IPS-20b (cell line): ENCODE data around the gene SH3BGRL3.
A peak's percentile ranks its signal among the peaks of the same experiment; 100 is the strongest.

Experiments used
- H3K27ac ChIP-seq: one replicate; pipeline ENCODE4 v1.5.1; 2013; ENCODE audit warnings: low read length
- H3K27me3 ChIP-seq: 2 replicates; pipeline ENCODE4 v1.6.1; 2013; ENCODE audit warnings: mild to moderate bottlenecking, low read length, inconsistent platforms; ENCODE audit not compliant: insufficient read depth
- H3K36me3 ChIP-seq: 2 replicates; pipeline ENCODE4 v1.6.1; 2013; ENCODE audit warnings: low read depth, mild to moderate bottlenecking, inconsistent platforms, low read length, moderate library complexity; ENCODE audit not compliant: insufficient read depth
- H3K4me1 ChIP-seq: 2 replicates; pipeline ENCODE4 v1.6.1; 2013; ENCODE audit warnings: mild to moderate bottlenecking, control low read depth, inconsistent platforms, low read length, moderate library complexity; ENCODE audit not compliant: insufficient read depth
- H3K4me3 ChIP-seq: 2 replicates; pipeline ENCODE4 v1.5.1; 2013; ENCODE audit warnings: mild to moderate bottlenecking, low read length, inconsistent platforms
- H3K9ac ChIP-seq: 2 replicates; pipeline ENCODE4 v1.6.1; 2013; ENCODE audit warnings: low read depth, mild to moderate bottlenecking, inconsistent platforms, low read length, moderate library complexity
- H3K9me3 ChIP-seq: 2 replicates; pipeline ENCODE4 v1.6.1; 2013; ENCODE audit warnings: mild to moderate bottlenecking, low read depth, low read length, inconsistent platforms; ENCODE audit not compliant: insufficient read depth

Gene SH3BGRL3

GRCh38 chr1:26263212-26263611 is 16.7 kb upstream of the SH3BGRL3 start:
- Histone ChIP-seq H3K9ac (no peak overlapping the region), H3K27me3 (no peaks in the 10 kb centered on the region), H3K36me3 (peaks cover 91% of the 10 kb centered on the region), H3K9me3 (no peaks in the 10 kb centered on the region), H3K27ac (no peak overlapping the region), H3K4me1 (no peaks in the 10 kb centered on the region), H3K4me3 (no peak overlapping the region)

GRCh38 chr1:26265405-26265804 is 14.5 kb upstream of the SH3BGRL3 start:
- Histone ChIP-seq H3K27ac (no peak overlapping the region), H3K9me3 (peaks cover 11% of the 10 kb centered on the region; the same call in 1 of the 2 replicates), H3K4me3 (no peak overlapping the region), H3K36me3 (peaks cover 89% of the 10 kb centered on the region), H3K4me1 (no peaks in the 10 kb centered on the region), H3K9ac (no peak overlapping the region), H3K27me3 (no peaks in the 10 kb centered on the region)

GRCh38 chr1:26268290-26269197 is 11.3 kb upstream of the SH3BGRL3 start:
- H3K9ac ChIP-seq: no peak overlapping the region
- no peaks in the 10 kb centered on the region for H3K4me1 ChIP-seq
- no peak overlapping the region for H3K4me3 ChIP-seq
- peaks cover 89% of the 10 kb centered on the region for H3K36me3 ChIP-seq
- H3K27ac ChIP-seq: no peak overlapping the region
- no peaks in the 10 kb centered on the region for H3K27me3 ChIP-seq
- peaks cover 11% of the 10 kb centered on the region; the same call in 1 of the 2 replicates for H3K9me3 ChIP-seq

- Histone ChIP-seq H3K27ac (no peak overlapping the region), H3K9ac (no peak overlapping the region), H3K9me3 (peaks cover 11% of the 10 kb centered on the region; the same call in 1 of the 2 replicates), H3K4me3 (no peak overlapping the region), H3K27me3 (no peaks in the 10 kb centered on the region), H3K36me3 (peaks cover 85% of the 10 kb centered on the region), H3K4me1 (no peaks in the 10 kb centered on the region)
Observed at GRCh38 chr1:26269198-26269550, 10.7 kb upstream of the SH3BGRL3 start.

- H3K4me1 ChIP-seq: no peaks in the 10 kb centered on the region; the same call in 1 of the 2 replicates
- H3K4me3 ChIP-seq: no peak overlapping the region
- H3K9ac ChIP-seq: no peak overlapping the region
- H3K27me3 ChIP-seq: no peaks in the 10 kb centered on the region
- H3K9me3 ChIP-seq: no peaks in the 10 kb centered on the region
- peaks cover 80% of the 10 kb centered on the region for H3K36me3 ChIP-seq
- H3K27ac ChIP-seq: no peak overlapping the region
Observed at GRCh38 chr1:26274801-26275425, 5.0 kb upstream of the SH3BGRL3 start.

- H3K9me3 ChIP-seq: no peaks in the 10 kb centered on the region
- H3K27ac ChIP-seq: no peak overlapping the region
- no peak overlapping the region for H3K4me3 ChIP-seq
- peaks cover 71% of the 10 kb centered on the region for H3K36me3 ChIP-seq
- H3K4me1 ChIP-seq: no peaks in the 10 kb centered on the region; the same call in 1 of the 2 replicates
- H3K9ac ChIP-seq: no peak overlapping the region
- H3K27me3 ChIP-seq: no peaks in the 10 kb centered on the region
Observed at GRCh38 chr1:26275580-26276431, 4.1 kb upstream of the SH3BGRL3 start.

DNA sequence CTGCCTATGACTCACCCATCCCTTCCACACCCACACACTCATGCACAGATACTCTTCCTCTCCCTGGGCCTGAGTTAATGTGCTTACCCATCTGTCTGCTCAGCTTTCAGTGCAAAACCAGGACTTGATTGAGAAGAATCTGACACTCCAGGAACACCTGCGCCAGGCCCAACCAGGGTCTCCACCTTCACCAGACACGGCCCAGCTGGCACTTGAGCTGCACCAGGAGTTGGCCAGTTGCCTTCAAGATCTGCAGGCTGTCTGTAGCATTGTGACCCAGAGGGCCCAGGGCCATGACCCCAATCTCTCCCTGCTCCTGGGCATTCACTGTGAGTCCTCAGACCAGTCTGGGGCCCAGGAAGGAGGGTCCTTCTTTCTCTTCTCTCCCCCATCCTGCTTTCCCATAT is 3.5 kb upstream of the SH3BGRL3 start:
- Histone ChIP-seq H3K4me1 (peaks cover 1% of the 10 kb centered on the region), H3K4me3 (no peak overlapping the region), H3K9me3 (no peaks in the 10 kb centered on the region), H3K9ac (no peak overlapping the region), H3K36me3 (peaks cover 64% of the 10 kb centered on the region), H3K27ac (no peak overlapping the region), H3K27me3 (no peaks in the 10 kb centered on the region)

- Histone ChIP-seq H3K27ac (no peak overlapping the region), H3K4me3 (no peak overlapping the region), H3K9ac (no peak overlapping the region), H3K9me3 (no peaks in the 10 kb centered on the region), H3K4me1 (peaks cover 4% of the 10 kb centered on the region), H3K36me3 (peaks cover 56% of the 10 kb centered on the region), H3K27me3 (no peaks in the 10 kb centered on the region)
Observed at GRCh38 chr1:26277261-26277661, 2.6 kb upstream of the SH3BGRL3 start.

- H3K27ac ChIP-seq: no peak overlapping the region
- H3K9ac ChIP-seq: no peak overlapping the region
- H3K36me3 ChIP-seq: peaks cover 54% of the 10 kb centered on the region
Observed at GRCh38 chr1:26277719-26278118, 2.2 kb upstream of the SH3BGRL3 start.

DNA sequence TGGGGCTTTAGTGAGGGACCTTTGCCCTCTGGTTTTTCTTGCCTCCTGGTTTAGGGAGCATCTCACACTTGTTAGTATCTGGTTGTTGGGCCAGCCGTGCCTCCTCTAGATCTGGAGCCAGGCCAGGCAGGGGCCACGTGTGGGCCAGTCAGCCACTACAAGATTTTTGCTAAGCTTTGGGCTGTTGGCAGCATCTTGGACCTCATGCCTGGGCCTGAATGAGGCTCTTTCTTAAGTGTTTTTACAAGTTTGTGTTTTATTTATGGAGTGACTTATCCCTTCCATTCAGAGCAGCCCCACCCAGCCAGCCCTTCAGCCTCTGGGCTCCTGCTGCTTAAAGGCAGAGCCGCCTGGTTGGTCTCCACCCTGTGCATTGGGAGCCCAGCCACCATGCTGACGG is 1.6 kb upstream of the SH3BGRL3 start:
- no peak overlapping the region for H3K4me3 ChIP-seq
- H3K36me3 ChIP-seq: peaks cover 48% of the 10 kb centered on the region
- H3K9ac ChIP-seq: no peak overlapping the region
- no peaks in the 10 kb centered on the region for H3K9me3 ChIP-seq
- no peaks in the 10 kb centered on the region for H3K27me3 ChIP-seq
- H3K27ac ChIP-seq: no peak overlapping the region
- H3K4me1 ChIP-seq: peaks cover 4% of the 10 kb centered on the region

More at GRCh38 chr1:26277719-26278118, 2.2 kb upstream of the SH3BGRL3 start:
- Histone ChIP-seq H3K27me3 (no peaks in the 10 kb centered on the region), H3K4me1 (peaks cover 4% of the 10 kb centered on the region), H3K4me3 (no peak overlapping the region), H3K9me3 (no peaks in the 10 kb centered on the region)

DNA sequence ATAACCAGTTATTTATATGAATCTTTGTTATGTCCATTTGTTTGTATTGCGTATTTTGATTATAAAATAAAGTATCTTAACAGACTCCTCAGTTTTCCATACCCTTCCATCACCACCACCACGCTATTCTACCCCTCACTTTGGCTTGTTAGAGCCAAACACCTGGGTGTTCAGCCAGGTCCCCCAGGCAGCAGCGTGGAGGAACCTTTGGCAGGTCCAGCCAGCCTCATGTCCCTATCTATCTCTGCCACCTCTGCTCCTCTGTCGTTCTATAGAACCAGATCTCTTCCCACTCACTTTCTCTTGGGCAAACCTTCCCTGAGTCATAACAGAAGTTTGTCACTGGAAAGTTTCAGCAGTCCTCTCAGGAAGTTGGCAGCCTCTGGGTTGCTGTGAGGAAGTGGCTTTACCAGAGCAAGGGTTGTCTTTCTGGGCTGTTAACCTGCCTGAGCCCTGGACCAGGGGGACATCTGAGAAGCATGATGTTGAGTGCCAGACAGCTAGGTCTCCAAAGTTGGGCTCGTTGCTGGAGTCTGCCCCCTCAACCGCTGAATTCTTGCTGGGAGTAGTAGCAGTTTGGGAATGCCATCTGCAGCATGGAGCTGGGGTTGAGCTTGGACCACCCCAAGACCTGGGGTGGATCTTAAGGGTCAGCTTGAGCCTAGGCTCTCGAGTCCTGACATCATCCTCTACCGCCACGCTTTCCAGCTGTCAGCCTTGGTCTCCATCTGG is 996 bp upstream of the SH3BGRL3 start:
- H3K27ac ChIP-seq: no peak overlapping the region
- H3K4me1 ChIP-seq: peaks cover 4% of the 10 kb centered on the region
- H3K9ac ChIP-seq: peak overlapping the region; percentile 79; the same call in 1 of the 2 replicates
- H3K9me3 ChIP-seq: no peaks in the 10 kb centered on the region
- H3K27me3 ChIP-seq: no peaks in the 10 kb centered on the region
- H3K36me3 ChIP-seq: peaks cover 45% of the 10 kb centered on the region
- peak overlapping the region; percentile 67 for H3K4me3 ChIP-seq
